HG03095 (cell line): ENCODE data around the gene MROH2A.
A peak's percentile ranks its signal among the peaks of the same experiment; 100 is the strongest.
"Not testable (repeated sequence)": the region's sequence is repeated elsewhere in the genome, so short reads cannot be mapped to it uniquely, and the experiment has no call there.

Experiments
- ATAC-seq: cut with Tn5 transposase; IDR thresholded peaks from one replicate; pipeline ENCODE4 v1.9.1; 2021; ENCODE audit warnings: moderate library complexity; ENCODE audit not compliant: unreplicated experiment

The MROH2A gene

DNA sequence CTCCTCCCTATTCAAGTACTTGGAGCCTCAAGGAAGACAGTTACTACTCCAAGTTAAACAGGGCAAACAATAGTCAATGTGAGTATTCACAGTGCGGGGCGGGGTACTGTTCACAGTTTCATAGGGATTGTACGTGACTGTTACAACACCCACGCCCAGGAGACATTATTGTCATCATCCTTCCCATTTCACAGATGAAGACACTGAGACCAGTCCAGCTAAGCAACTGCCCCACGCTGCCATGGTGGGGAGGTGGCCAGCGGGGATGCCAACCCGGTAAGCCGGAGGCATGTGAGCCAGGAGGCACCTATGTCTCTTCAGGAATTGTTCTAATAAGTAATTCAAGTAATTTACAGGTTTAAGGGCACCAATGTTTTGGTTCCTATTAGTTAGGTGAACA lies 75.2 kb downstream of the MROH2A start:
- no peak for ATAC-seq

DNA sequence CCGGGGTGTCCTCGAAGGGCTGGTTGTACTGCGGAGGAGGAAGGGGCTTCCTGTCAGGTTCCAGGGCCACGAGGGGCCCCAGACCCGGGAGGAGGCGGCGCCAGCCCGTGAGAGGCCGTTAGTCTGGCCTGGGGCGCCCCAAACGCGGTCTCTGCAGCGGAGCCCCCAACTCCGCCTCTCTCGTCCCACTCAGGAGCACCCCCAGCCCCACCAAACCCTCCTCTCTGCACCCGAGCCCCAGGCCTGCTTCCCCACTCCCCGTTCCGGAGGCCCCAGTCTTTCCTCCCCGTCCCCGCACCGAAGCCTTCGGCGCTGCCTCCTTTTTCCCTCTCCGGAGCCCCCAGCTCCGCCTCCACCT lies 75.7 kb downstream of the MROH2A start:
- ATAC-seq, result no peak

- peak; percentile 96 for ATAC-seq
Observed at GRCh38 chr2:233854241-233854981, 76.3 kb downstream of the MROH2A start, which contains the start of gene HJURP. Gene HJURP (minus strand): TSS chr2:233854535. CDS start chr2:233854500, 35 bp downstream.

DNA sequence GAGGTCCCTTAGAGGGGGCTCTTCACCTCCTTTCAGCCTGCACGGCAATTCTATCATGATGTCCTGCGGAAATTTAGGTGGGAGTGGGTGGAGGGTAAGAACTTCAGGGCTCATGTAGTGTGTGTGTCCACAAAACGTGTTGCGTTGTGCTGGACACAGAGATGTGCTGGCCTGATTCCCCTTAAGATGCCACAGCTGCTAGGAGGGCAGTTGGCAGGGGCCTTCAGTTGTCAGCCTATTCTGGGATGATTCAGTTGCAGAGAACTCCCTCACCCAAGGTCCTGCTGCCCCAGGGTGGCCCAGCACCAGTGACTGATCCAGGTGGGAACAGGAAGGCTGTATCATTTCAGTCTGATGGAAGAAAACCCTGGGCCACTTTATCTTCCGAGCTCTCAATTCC lies 77.2 kb downstream of the MROH2A start:
- ATAC-seq, result no peak

GRCh38 chr2:233856184-233856583 lies 78.1 kb downstream of the MROH2A start:
- ATAC-seq, result no peak

DNA sequence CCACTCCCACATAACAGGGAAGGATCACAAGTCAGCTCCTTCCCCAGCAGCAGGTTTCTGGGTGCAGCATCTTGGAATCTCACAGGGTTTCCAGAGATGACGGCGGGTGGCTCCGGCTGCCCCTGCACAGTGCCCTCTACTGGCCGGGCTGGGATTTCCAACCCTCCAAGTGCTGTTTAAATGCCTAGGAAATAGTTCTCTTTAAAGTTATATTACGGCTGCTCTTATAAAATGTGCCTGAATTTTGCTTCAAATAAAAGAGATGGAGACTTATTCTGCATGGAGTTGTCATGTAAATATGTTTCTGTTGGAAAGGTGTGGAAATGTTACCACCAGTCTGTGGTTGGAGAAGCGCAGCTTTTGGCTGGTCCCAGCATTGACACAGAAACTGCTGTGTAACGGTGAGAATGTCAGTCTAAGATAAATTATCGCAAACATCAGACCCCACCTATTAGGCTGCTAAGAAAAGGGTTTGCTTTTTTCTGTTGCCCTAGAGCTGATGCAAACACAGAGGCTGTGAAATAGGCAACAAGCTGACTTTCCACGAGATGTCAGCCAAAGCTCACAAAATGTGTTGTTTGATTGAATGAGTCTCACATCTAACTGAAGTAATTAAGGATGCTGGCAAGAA lies 79.5 kb downstream of the MROH2A start:
- ATAC-seq, result no peak

DNA sequence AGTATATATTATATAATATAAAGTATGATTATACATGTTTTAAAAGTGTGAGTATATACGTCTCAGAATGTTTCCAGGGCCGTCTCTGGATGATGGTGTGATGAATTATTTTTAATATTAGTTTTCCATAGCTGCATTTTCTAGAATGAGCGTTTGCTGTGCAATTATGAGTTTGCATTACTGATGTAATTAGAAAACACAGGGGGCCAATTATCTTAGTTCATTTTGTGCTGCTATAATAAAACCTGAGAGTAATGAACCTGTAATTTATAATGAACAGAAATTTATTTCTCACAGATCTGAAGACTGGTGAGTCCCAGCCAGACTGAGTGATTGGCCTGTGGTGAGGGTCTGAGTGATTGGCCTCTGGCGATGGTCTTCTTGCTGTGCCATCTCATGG lies 80.2 kb downstream of the MROH2A start:
- ATAC-seq, result no peak

- no peak for ATAC-seq
Observed at GRCh38 chr2:233862261-233862768, 84.2 kb downstream of the MROH2A start.

DNA sequence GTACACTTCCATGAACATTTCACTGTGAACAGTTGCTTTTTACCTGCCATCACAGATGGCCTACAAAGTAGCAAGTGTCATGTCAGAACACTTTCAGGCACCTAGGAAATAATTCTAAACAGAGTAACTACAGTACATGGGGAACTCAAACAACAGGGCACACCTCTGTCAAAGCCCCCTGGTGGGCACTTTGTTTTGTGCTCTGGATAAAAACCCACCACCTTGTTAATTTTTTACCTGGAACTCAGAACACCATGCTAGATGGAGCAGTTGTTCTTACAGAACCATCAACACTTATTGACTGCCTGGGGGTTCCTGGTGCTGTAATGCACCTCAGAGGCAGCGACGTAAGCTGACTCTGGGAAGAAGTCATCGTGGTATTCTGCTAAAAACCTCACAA lies 87.7 kb downstream of the MROH2A start:
- no peak for ATAC-seq

DNA sequence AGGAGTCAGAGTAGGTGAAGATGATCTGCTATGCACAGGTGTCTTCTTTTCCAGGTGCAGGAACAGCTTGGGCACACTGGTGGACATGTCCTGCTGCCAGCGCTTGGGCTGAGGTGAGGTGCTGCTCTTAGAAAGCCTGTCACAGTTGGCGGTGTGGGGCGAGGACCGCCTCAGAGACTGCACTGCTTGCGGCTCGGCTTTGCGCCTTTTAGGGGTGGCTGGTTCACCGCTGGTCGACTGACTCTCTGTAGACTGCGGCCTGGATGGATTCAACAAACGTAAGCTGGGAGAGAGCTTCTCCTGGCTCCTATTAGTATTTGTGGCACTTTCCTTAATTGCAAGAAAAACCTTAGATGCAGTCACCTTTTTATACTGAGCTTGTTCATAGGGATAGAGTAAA lies 88.3 kb downstream of the MROH2A start:
- ATAC-seq, result no peak

GRCh38 chr2:233867993-233868532 lies 89.9 kb downstream of the MROH2A start, which contains the start of gene MSL3B:
Gene MSL3B (minus strand): TSS chr2:233868386.
- ATAC-seq, result no peak

GRCh38 chr2:233871432-233871831 lies 93.3 kb downstream of the MROH2A start:
- no peak for ATAC-seq

DNA sequence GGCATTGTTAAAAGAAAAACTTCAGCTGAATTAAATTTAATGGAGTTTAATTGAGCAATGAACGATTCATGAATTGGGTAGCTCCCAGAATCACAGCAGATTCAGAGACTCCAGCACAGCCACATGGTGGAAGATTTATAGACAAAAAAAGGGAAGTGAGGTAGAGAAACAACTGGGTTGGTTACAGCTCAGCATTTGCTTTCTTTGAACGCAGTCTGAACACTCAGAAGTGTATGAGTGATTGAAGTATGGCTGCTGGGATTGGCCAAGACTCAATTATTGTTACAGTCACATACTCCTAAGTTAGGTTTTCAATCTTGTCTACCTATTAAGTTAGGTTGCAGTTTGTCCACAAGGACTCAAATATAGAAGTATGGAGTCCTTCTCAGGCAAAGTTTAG lies 94.0 kb downstream of the MROH2A start:
- ATAC-seq, result not testable (repeated sequence)

GRCh38 chr2:233882353-233882752 lies 104.2 kb downstream of the MROH2A start:
- ATAC-seq, result no peak
